ENCODE data around the gene CFAP61. TPM values are rescaled to one million over a fixed set of nuclear protein-coding genes. Genes with fewer than 3 reads are reported as not detected.

The CFAP61 gene
- total RNA-seq, 1 donor from 2014 or later: not detected

- H3K9me3 ChIP-seq: no peaks in the 10 kb centered on the region
- no peak overlapping the region for H3K27ac ChIP-seq
- no peaks in the 10 kb centered on the region for H3K4me1 ChIP-seq
- DNase-seq (ENCODE audit: low spot score in 2 of 2): no peak
- no peaks in the 10 kb centered on the region for H3K27me3 ChIP-seq
- no peaks in the 10 kb centered on the region for H3K36me3 ChIP-seq
- TF ChIP-seq CTCF (IDR thresholded peaks at IDR 0.05): no peak
- no peak overlapping the region for H3K4me3 ChIP-seq
- intact Hi-C loops (cut with DNase I): no loop called here
Measured at GRCh38 chr20:20303320-20303719, 251.0 kb downstream of the CFAP61 start.

DNA sequence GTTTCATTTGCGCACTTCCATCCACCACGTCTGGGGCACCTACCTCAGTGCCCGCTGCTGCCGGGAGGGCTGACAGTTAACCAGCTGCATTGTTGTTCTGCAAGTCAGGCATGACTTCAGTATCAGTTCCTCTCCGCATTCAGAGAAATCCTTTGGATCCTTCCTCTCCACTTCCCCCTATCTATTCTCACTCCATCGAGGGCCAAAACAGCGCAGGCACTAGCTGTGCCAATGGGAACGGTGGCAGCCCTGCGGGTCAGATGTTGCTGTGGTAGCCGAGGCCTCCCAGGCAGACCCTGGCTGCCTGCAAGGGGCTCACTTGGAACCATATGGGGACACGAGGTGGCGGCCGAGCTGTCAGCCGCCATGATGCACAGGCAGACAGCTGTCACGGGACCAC, 251.4 kb downstream of the CFAP61 start:
- H3K36me3 ChIP-seq: no peaks in the 10 kb centered on the region
- H3K4me3 ChIP-seq: no peak overlapping the region
- no peaks in the 10 kb centered on the region for H3K4me1 ChIP-seq
- no peak for TF ChIP-seq CTCF (IDR thresholded peaks at IDR 0.05)
- no peaks in the 10 kb centered on the region for H3K9me3 ChIP-seq
- intact Hi-C loops (cut with DNase I): no loop called here
- no peaks in the 10 kb centered on the region for H3K27me3 ChIP-seq
- DNase-seq (ENCODE audit: low spot score in 2 of 2): no peak
- no peak overlapping the region for H3K27ac ChIP-seq

GRCh38 chr20:20304942-20305341, 252.6 kb downstream of the CFAP61 start:
- Histone ChIP-seq H3K4me3 (no peak overlapping the region), H3K9me3 (no peaks in the 10 kb centered on the region), H3K27ac (no peak overlapping the region), H3K27me3 (no peaks in the 10 kb centered on the region), H3K4me1 (no peaks in the 10 kb centered on the region), H3K36me3 (no peaks in the 10 kb centered on the region)
- intact Hi-C loops (cut with DNase I): no loop called here
- no peak for DNase-seq (ENCODE audit: low spot score in 2 of 2)
- TF ChIP-seq CTCF (IDR thresholded peaks at IDR 0.05): no peak

- TF ChIP-seq CTCF (IDR thresholded peaks at IDR 0.05): no peak
- DNase-seq (ENCODE audit: low spot score in 2 of 2): no peak
- intact Hi-C loops (cut with DNase I): no loop called here
- H3K4me1 ChIP-seq: no peaks in the 10 kb centered on the region
- H3K9me3 ChIP-seq: no peaks in the 10 kb centered on the region
- no peaks in the 10 kb centered on the region for H3K36me3 ChIP-seq
- no peak overlapping the region for H3K27ac ChIP-seq
- no peaks in the 10 kb centered on the region for H3K27me3 ChIP-seq
- no peak overlapping the region for H3K4me3 ChIP-seq
Measured at GRCh38 chr20:20312562-20312961, 260.2 kb downstream of the CFAP61 start.

- intact Hi-C loops (cut with DNase I): no loop called here
- no peak for DNase-seq (ENCODE audit: low spot score in 2 of 2)
- Histone ChIP-seq H3K4me1 (no peaks in the 10 kb centered on the region), H3K4me3 (no peak overlapping the region), H3K36me3 (no peaks in the 10 kb centered on the region), H3K27me3 (no peaks in the 10 kb centered on the region), H3K9me3 (no peaks in the 10 kb centered on the region), H3K27ac (no peak overlapping the region)
- TF ChIP-seq CTCF (IDR thresholded peaks at IDR 0.05): no peak
Measured at GRCh38 chr20:20317195-20317594, 264.9 kb downstream of the CFAP61 start.

Measured in ascending aorta (tissue), 2 donors.